Stimulated activated CD8-positive, alpha-beta memory T cell treated with anti-CD3 and anti-CD28 coated beads, Interleukin-12 subunit alpha, Interleukin-12 subunit beta, amount 100 ng/mL, for 4 hours (primary cell): ENCODE measurements around the gene INMT.
"Not testable (repeated sequence)": the region's sequence is repeated elsewhere in the genome, so short reads cannot be mapped to it uniquely, and the experiment has no call there.

Experiments used
- DNase-seq: peaks from one replicate; pipeline ENCODE4 v3.0.0-alpha.2; 2020; ENCODE audit warnings: low read depth

The INMT gene

GRCh38 chr7:30751696-30752273 is at the start of gene INMT:
Gene INMT, plus strand, starts transcription at chr7:30752135. Its CDS starts 16 bp downstream, at chr7:30752151.
- no peak for DNase-seq

- DNase-seq, result no peak
Observed at GRCh38 chr7:30702200-30702599, 49.7 kb upstream of the INMT start.

GRCh38 chr7:30703756-30704155 is 48.2 kb upstream of the INMT start:
- no peak for DNase-seq

GRCh38 chr7:30705008-30705407 is 46.9 kb upstream of the INMT start:
- no peak for DNase-seq

GRCh38 chr7:30705596-30705995 is 46.3 kb upstream of the INMT start:
- no peak for DNase-seq

GRCh38 chr7:30706316-30706715 is 45.6 kb upstream of the INMT start:
- no peak for DNase-seq

- DNase-seq, result no peak
Observed at GRCh38 chr7:30706908-30707307, 45.0 kb upstream of the INMT start.

- no peak for DNase-seq
Observed at GRCh38 chr7:30707391-30708357, 44.3 kb upstream of the INMT start.

- DNase-seq, result no peak
Observed at GRCh38 chr7:30708412-30708811, 43.5 kb upstream of the INMT start.

- DNase-seq, result no peak
Observed at GRCh38 chr7:30708983-30709382, 43.0 kb upstream of the INMT start.

GRCh38 chr7:30709549-30709948 is 42.4 kb upstream of the INMT start:
- DNase-seq, result no peak

GRCh38 chr7:30710669-30711068 is 41.3 kb upstream of the INMT start:
- no peak for DNase-seq

- no peak for DNase-seq
Observed at GRCh38 chr7:30713392-30713791, 38.5 kb upstream of the INMT start.

GRCh38 chr7:30714129-30714528 is 37.8 kb upstream of the INMT start:
- DNase-seq, result no peak

GRCh38 chr7:30717181-30717580 is 34.8 kb upstream of the INMT start:
- DNase-seq, result no peak

- not testable (repeated sequence) for DNase-seq
Observed at GRCh38 chr7:30719434-30719833, 32.5 kb upstream of the INMT start.

- no peak for DNase-seq
Observed at GRCh38 chr7:30721211-30721610, 30.7 kb upstream of the INMT start.

- DNase-seq, result no peak
Observed at GRCh38 chr7:30722187-30722586, 29.7 kb upstream of the INMT start.

GRCh38 chr7:30722671-30723070 is 29.3 kb upstream of the INMT start:
- no peak for DNase-seq

- no peak for DNase-seq
Observed at GRCh38 chr7:30723776-30724175, 28.2 kb upstream of the INMT start.

GRCh38 chr7:30726296-30727006 is 25.5 kb upstream of the INMT start:
- DNase-seq, result no peak

GRCh38 chr7:30727061-30727945 is 24.6 kb upstream of the INMT start:
- no peak for DNase-seq
